AG09309 (cell line): ENCODE results near the gene MAP3K20.
A peak's percentile ranks its signal among the peaks of the same experiment; 100 is the strongest.

ENCODE experiments used
- DNase-seq: peaks from one replicate; pipeline ENCODE4 v3.0.0-alpha.2; 2010; ENCODE audit warnings: low read depth
- H3K4me3 ChIP-seq: 2 replicates; pipeline ENCODE4 v1.5.1; 2011; ENCODE audit warnings: mild to moderate bottlenecking, low read depth, low read length, moderate library complexity; ENCODE audit not compliant: control insufficient read depth
- TF ChIP-seq, protein P1 (sequence below): IDR thresholded peaks from 2 replicates; pipeline ENCODE4 v1.5.1; 2011; ENCODE audit warnings: mild to moderate bottlenecking, low read depth, low read length, inconsistent platforms; ENCODE audit not compliant: insufficient read depth, control insufficient read depth; ENCODE audit errors: missing control alignments

MAP3K20 gene

DNA sequence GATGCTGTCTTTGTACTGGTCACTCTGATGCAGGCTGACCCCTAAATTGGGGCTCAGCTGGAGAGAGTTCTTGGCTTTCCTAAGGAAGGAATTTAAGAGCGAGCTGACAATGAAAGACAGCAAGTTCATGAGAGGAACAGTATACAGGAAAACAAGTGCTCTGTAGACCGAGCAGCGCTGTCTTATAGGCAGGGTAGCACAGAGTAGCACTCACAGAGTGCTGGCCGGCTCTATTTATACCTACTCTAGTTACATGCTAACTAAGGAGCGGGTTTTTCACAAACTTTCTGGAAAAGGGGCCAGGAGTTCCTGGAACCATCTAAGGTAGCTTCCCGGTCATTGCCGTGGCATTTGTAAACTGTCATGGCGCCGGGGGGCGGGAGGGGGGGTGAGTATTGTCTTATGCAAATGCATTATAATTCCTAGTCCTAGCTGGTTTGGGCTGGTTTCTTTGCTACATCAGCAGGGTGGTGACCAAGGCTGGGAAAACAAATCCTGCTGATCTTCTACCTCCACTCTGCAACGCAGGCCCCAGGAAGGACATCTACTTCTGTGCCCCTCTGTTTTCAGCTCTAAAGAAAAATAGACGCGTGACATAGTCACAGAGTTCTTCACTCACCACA lies 31.6 kb upstream of the MAP3K20 start:
- TF ChIP-seq, protein P1, sequence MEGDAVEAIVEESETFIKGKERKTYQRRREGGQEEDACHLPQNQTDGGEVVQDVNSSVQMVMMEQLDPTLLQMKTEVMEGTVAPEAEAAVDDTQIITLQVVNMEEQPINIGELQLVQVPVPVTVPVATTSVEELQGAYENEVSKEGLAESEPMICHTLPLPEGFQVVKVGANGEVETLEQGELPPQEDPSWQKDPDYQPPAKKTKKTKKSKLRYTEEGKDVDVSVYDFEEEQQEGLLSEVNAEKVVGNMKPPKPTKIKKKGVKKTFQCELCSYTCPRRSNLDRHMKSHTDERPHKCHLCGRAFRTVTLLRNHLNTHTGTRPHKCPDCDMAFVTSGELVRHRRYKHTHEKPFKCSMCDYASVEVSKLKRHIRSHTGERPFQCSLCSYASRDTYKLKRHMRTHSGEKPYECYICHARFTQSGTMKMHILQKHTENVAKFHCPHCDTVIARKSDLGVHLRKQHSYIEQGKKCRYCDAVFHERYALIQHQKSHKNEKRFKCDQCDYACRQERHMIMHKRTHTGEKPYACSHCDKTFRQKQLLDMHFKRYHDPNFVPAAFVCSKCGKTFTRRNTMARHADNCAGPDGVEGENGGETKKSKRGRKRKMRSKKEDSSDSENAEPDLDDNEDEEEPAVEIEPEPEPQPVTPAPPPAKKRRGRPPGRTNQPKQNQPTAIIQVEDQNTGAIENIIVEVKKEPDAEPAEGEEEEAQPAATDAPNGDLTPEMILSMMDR = no peak
- DNase-seq = no peak
- no peak overlapping the region for H3K4me3 ChIP-seq

GRCh38 chr2:173044686-173045085 lies 31.0 kb upstream of the MAP3K20 start:
- DNase-seq = no peak
- TF ChIP-seq, protein P1 = no peak
- H3K4me3 ChIP-seq = no peak overlapping the region

DNA sequence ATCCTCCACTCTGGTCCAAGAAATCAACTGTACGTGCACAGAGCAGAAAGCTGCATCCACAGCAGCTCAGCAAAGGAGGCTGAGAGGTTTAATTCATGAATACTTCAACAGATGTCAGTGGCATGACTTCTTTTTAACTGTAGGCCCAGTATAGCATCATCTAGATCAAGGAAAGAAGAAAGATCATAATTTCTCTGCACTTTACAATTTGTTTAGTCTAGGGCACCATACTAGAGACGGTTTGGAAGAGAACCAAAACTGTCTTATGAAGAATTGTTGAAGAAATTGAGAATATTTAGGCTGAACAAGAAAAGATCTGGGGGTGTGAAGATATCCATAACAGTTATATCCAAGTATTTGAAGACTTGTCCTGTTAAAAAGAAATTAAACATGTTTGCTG lies 30.5 kb upstream of the MAP3K20 start:
- TF ChIP-seq, protein P1 = no peak
- DNase-seq = no peak
- no peak overlapping the region for H3K4me3 ChIP-seq

- TF ChIP-seq, protein P1 = no peak
- H3K4me3 ChIP-seq = no peak overlapping the region
- DNase-seq = no peak
Observed at GRCh38 chr2:173048522-173048896, 27.1 kb upstream of the MAP3K20 start.

DNA sequence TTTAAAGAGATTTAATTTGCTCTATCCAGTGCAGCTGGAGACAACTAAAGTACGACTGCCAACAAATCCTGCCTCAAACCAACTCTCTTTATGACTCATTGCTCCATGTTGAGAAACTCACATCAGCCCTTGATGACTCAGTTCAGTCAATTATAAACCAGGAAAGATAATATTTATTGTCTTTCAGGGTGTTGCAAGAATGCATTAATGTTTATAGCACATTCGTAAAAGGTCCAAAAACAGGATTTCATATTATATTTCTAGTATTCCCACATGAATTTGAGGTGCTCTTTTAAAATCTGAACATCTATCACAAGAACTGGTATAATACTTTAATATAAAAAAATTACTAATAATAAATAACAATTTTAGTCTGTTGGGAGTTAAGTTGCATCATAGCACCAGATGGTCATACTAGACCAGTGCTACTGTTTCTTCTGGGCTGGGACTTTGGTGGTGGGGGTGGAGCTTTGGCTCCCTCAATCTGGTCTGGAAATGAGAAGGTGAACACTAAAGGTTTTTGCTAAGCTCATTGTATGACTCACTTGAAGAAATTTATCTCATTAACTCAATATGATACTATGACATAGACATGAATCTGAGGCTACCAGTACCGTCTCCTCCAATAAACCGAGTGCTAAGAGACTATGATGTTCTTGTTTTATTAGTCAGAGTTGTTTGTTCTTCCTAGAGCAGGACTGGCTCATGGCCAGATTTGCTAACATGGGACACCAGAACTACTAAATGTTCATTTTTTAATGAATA lies 26.6 kb upstream of the MAP3K20 start:
- no peak overlapping the region for H3K4me3 ChIP-seq
- peak; percentile 97 for DNase-seq
- TF ChIP-seq, protein P1 = no peak

- TF ChIP-seq, protein P1 = no peak
- no peak overlapping the region for H3K4me3 ChIP-seq
- no peak for DNase-seq
Observed at GRCh38 chr2:173049831-173050230, 25.8 kb upstream of the MAP3K20 start.
